Stimulated activated CD8-positive, alpha-beta memory T cell treated with anti-CD3 and anti-CD28 coated beads, Interleukin-4, amount 100 ng/mL, for 1 hour (primary cell): ENCODE measurements around the gene FRMD6.

ENCODE experiments used
- DNase-seq, 2 donors: peaks; one replicate each; pipeline ENCODE4 v3.0.0-alpha.2; 2020; ENCODE audit warnings: low read depth in 2 of 2, low spot score in 1 of 2

The FRMD6 gene

GRCh38 chr14:51663783-51664326, 12.1 kb downstream of the FRMD6 start:
- no peak for DNase-seq

GRCh38 chr14:51666070-51666469, 14.4 kb downstream of the FRMD6 start:
- DNase-seq: no peak

DNA sequence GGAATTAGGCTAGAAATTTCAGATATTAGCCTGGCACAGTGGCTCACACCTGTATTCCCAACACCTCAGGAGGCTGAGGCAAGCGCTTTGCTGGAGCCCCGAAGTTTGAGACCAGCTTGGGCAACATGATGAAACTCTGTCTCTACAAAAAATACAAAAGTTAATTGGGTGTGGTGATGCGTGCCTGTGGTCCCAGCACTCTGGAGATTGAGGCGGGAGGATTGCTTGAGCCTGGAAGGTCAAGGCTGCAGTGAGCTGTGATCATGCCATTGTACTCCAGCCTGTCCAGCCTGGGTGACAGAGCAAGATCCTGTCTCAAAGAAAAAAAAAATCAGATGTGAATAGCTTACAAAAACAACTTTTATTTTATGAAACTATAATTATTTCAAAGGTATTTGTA, 15.1 kb downstream of the FRMD6 start:
- no peak for DNase-seq

- no peak for DNase-seq
Measured at GRCh38 chr14:51668870-51669269, 17.2 kb downstream of the FRMD6 start.

- DNase-seq: no peak
Measured at GRCh38 chr14:51674294-51675002, 22.7 kb downstream of the FRMD6 start.

DNA sequence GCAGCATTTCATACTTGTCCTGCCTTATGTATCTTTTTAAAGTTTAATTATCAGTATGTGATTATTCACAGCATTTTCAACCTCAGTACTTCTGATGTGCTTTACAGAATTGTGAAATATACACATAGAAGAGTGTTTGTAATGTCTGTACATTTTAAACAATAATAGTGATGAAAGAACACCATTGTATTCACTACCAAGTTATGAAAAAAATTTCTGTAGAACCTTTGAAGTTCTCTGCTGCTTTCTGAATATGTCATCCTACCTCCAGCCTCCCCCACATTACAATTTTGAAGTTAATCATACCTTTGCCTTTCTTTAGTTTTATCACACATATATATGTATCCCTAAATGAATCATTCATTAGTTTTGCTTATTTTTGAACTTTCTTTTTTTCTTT, 24.8 kb downstream of the FRMD6 start:
- DNase-seq: no peak

GRCh38 chr14:51677266-51677665, 25.6 kb downstream of the FRMD6 start:
- no peak for DNase-seq

GRCh38 chr14:51677738-51678137, 26.0 kb downstream of the FRMD6 start:
- no peak for DNase-seq

GRCh38 chr14:51680031-51680430, 28.3 kb downstream of the FRMD6 start:
- no peak for DNase-seq

DNA sequence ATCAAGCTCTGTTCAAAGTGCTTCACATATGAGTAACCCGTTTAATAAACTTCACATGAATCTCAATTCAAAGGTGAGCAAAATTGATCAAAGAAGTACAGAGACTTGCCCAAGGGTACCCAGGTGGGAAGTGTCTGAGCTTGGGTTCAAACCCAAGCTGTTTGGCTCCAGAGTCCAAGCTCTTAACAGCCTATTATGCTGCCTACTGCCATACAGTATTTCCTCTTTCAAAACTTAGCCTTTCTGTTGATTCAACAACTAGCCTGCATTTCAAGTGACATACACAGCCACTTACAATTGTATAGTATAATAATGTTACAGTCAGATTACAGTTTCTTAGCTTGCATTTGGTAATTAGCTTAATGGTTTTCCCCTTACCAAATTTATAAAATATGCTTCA, 29.7 kb downstream of the FRMD6 start:
- no peak for DNase-seq

DNA sequence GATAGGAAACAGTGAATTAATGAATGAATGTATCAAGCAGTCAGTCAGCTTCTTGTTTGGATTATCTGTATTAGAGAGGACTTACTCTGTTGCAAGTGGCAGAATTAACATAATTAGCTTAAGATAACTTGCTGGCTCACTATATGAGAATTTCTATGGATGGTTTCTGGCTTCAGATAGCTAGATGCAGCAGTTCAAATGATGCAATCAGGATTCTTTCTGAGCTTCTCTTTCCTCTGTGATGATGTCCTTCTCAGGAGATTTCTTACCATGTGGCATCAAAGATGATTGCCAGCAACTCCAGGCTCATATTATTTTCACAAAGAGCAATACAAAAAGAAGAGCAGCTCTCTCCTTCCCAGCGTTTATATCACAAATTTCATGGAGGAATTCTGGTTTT, 30.7 kb downstream of the FRMD6 start:
- DNase-seq: no peak

DNA sequence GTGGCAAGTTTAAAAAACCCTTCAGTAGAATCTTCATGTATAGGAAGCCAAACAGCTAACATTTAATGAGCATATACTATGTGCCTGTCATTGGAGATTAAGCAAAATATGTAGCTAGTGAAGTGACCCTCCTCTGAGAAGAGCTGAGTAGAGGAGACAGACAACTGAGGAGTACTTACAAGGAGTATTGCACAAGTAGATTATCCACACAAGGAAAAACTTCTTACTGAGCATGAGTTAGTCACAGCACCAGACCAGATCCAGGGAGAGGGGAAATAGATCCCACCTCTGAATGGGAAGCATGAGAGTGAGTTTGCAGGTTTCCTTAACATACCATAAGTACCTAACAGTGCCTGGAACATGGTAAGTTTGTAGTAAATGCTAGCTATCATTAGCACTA, 33.0 kb downstream of the FRMD6 start:
- DNase-seq: no peak

DNA sequence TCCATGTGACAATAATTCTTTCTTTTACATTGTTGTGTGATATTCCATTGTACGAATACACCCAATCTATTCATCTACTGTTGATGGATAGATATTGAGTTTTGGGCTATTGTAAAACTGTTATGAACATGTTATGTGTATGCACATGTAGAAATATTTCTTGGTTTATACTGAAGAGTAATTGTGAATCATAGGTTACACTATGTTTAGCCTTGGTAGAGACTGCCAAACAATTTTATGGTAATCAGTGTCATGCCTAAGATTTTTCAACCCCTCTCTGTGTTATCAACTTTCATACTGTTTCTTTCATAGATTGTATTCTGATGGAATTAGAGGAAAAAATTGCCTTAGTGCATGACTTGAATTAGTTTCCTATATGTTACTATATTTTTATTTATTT, 39.5 kb downstream of the FRMD6 start:
- no peak for DNase-seq

GRCh38 chr14:51692646-51693045, 40.9 kb downstream of the FRMD6 start:
- DNase-seq: no peak

DNA sequence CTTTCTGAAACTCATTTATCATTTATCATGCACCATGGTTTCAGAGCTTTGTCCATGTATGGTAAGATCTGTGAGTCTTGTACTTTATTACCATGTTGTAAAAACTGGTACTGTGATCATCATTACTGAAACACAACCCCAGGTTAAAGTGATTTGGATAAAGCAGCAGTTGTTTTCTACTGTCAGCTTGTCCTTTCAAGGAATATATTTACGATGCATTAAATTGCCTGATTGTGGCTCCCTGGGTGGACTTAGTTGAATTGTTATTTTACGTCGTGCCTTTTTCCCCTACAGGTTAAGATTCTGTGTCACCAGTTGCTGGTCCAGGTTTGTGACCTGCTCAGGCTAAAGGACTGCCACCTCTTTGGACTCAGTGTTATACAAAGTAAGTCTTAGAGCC, 46.1 kb downstream of the FRMD6 start:
- no peak for DNase-seq

DNA sequence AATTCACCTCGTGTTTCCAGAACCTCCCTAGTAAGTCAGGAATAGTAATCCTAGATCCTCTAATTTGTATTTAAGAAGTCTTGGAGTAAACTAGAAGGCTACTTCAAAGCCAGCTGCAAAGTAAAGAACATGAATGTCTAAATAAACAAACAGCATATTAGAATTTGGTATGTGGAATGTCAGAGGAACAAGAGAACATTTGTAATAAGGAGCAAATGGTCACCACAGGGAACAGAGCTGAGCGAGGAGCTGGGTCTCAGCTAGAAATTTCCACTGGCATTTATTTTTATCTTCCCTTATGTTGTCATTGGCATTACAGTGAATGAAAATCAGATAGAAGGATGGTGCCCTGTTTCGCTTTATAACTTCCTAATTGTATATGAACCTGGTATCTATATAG, 50.2 kb downstream of the FRMD6 start:
- no peak for DNase-seq

DNA sequence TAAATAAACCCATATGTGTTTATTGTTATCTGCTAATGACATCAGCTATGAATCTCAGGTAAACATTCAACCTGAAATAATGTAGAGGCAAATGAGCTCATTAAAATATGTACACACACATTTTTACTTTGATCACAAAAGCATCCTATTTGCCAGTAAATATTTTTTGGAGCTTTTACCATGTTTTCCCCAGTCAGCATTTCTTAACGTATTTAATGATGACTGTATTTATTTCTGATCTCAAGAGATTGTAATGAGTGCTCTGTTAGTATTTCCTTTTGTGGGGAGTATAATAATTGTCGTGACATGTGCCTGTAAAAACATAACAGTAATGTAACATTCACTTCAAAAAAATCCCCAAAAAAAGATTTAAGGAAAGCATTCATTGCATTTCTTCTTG, 52.1 kb downstream of the FRMD6 start:
- no peak for DNase-seq

DNA sequence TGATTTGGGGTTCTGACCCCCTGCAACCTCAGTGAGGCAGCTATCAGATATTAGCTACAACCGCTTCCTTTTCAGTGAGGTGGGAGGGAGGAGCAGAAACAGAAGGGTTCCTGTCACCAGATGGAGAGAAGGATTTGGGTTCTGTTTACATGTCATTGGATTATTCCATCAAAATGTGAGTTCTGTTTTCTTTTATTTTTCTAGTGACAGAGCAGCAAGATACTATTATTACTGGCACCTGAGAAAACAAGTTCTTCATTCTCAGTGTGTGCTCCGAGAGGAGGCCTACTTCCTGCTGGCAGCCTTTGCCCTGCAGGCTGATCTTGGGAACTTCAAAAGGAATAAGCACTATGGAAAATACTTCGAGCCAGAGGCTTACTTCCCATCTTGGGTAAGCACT, 52.8 kb downstream of the FRMD6 start:
- no peak for DNase-seq

DNA sequence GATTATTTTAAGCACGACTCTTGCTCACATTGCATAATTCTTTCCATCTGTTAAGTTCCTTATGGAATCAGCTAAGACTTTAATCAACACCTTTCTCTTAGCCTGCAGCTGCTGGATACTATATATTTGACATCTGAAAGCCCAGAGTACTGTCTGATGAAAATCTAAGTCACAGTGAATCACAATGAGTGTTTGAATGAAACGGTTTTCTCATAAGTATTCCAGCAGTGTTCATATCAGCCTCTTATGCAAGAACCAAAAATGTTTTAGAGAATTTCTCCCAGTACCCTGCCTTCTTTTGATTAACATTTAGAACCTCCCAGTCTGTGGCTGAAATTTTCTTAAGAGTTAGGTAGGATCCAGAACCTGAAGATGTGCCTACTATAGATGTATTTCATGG, 55.6 kb downstream of the FRMD6 start:
- DNase-seq: no peak

- no peak for DNase-seq
Measured at GRCh38 chr14:51711505-51711904, 59.8 kb downstream of the FRMD6 start.

- DNase-seq: no peak
Measured at GRCh38 chr14:51715250-51715649, 63.5 kb downstream of the FRMD6 start.

GRCh38 chr14:51715742-51716141, 64.0 kb downstream of the FRMD6 start:
- DNase-seq: no peak

GRCh38 chr14:51716610-51717009, 64.9 kb downstream of the FRMD6 start:
- DNase-seq: no peak
